Gastroesophageal sphincter (tissue), 4 donors: ENCODE results near the gene RBM19. TPM values are rescaled to one million over a fixed set of nuclear protein-coding genes. Genes with fewer than 3 reads are reported as not detected.
A peak's percentile ranks its signal among the peaks of the same experiment; 100 is the strongest.

ENCODE experiments used
- ATAC-seq: fragments of 150-250 bp; one replicate; pipeline ENCODE4 v1.9.1; 2016; ENCODE audit warnings: mild to moderate bottlenecking, moderate library complexity
- H3K27ac ChIP-seq, 4 donors: fragments of 200-600 bp; sonication (generic) in 3 of 4; 1 replicate in 3 of 4; 2 replicates in 1 of 4; pipeline ENCODE4 v1.5.1; 2016 to 2019
- H3K27me3 ChIP-seq: fragments of 200-600 bp; sonication (generic); one replicate; pipeline ENCODE4 v1.5.1; 2019
- H3K36me3 ChIP-seq, 2 donors: fragments of 200-600 bp; sonication (generic); one replicate each; pipeline ENCODE4 v1.5.1; 2019; ENCODE audit warnings: control low read depth in 1 of 2
- H3K4me1 ChIP-seq, 3 donors: fragments of 200-600 bp; sonication (generic); 1 replicate in 2 of 3; 2 replicates in 1 of 3; pipeline ENCODE4 v1.5.1; 2016 to 2019; ENCODE audit warnings: control low read depth in 2 of 3
- H3K4me3 ChIP-seq, 2 donors: fragments of 200-600 bp; sonication (generic); one replicate each; pipeline ENCODE4 v1.5.1; 2019; ENCODE audit warnings: mild to moderate bottlenecking in 1 of 2, moderate library complexity in 1 of 2
- H3K9me3 ChIP-seq, 3 donors: fragments of 200-600 bp; sonication (generic); one replicate each; pipeline ENCODE4 v1.5.1; 2017 to 2019; ENCODE audit warnings: control low read depth in 2 of 3
- EP300 ChIP-seq: sonication (generic); formaldehyde crosslinking; IDR thresholded peaks from one replicate; pipeline ENCODE4 v1.6.1; 2017; ENCODE audit warnings: antibody characterized with exemption, mild to moderate bottlenecking
- POLR2A ChIP-seq, 2 donors: fragments of 450-650 bp; IDR thresholded peaks; one replicate each; pipeline ENCODE4 v1.6.1; 2017; ENCODE audit warnings: antibody characterized with exemption in 2 of 2, mild to moderate bottlenecking in 2 of 2, moderate library complexity in 1 of 2
- POLR2AphosphoS5 ChIP-seq: sonication (generic); formaldehyde crosslinking; IDR thresholded peaks from one replicate; pipeline ENCODE4 v1.6.1; 2017; ENCODE audit warnings: antibody characterized with exemption
- WGBS, 2 donors: methylation state at CpG; one replicate each; pipeline ENCODE4 v1.1.5; 2018; ENCODE audit warnings: low coverage in 1 of 2; 5-methylcytosine and 5-hydroxymethylcytosine counted together
- total RNA-seq, 4 donors: library from RNA; depleted of rRNA; stranded (reverse); fragments of >200 nt; gene quantifications; one replicate each; pipeline ENCODE4 v1.1.0, GENCODE V29; 2016
- TF ChIP-seq, protein P1 (sequence below), 4 experiments: fragments of 200-600 bp in 2 of 4; fragments of 450-650 bp in 2 of 4; sonication (generic) in 1 of 4; IDR thresholded peaks; one replicate each; pipeline ENCODE4 v1.5.1; 2017 to 2019; ENCODE audit warnings: antibody characterized with exemption in 4 of 4, mild to moderate bottlenecking in 2 of 4, moderate library complexity in 2 of 4

The RBM19 gene
- total RNA-seq, 4 donors from 2014 or later, result 24.5 to 45.3 (median 33.9) TPM

DNA sequence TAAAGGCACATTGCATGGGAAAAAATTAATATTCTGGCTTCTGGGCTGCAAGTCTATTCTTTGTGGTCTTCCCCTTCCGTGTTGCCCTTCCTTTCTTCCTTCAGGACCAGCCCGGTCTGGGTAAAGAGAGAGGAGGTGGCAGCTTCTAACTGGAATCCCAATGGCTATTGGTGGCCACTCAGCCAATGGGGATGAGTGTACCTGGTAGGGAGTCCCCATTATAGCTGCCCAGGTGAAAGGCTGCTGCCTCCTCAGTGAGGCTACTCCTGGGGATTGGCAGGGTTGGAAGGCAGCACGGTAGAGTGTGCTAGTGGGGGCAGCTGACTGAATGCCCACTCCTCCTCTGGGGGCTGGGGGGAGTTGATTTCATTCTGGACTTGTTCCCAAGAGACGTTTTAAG, 112.6 kb downstream of the RBM19 start:
- ATAC-seq, result no peak
- TF ChIP-seq POLR2AphosphoS5, result no peak
- TF ChIP-seq, protein P1, sequence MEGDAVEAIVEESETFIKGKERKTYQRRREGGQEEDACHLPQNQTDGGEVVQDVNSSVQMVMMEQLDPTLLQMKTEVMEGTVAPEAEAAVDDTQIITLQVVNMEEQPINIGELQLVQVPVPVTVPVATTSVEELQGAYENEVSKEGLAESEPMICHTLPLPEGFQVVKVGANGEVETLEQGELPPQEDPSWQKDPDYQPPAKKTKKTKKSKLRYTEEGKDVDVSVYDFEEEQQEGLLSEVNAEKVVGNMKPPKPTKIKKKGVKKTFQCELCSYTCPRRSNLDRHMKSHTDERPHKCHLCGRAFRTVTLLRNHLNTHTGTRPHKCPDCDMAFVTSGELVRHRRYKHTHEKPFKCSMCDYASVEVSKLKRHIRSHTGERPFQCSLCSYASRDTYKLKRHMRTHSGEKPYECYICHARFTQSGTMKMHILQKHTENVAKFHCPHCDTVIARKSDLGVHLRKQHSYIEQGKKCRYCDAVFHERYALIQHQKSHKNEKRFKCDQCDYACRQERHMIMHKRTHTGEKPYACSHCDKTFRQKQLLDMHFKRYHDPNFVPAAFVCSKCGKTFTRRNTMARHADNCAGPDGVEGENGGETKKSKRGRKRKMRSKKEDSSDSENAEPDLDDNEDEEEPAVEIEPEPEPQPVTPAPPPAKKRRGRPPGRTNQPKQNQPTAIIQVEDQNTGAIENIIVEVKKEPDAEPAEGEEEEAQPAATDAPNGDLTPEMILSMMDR (IDR thresholded peaks at IDR 0.05), result no peak

DNA sequence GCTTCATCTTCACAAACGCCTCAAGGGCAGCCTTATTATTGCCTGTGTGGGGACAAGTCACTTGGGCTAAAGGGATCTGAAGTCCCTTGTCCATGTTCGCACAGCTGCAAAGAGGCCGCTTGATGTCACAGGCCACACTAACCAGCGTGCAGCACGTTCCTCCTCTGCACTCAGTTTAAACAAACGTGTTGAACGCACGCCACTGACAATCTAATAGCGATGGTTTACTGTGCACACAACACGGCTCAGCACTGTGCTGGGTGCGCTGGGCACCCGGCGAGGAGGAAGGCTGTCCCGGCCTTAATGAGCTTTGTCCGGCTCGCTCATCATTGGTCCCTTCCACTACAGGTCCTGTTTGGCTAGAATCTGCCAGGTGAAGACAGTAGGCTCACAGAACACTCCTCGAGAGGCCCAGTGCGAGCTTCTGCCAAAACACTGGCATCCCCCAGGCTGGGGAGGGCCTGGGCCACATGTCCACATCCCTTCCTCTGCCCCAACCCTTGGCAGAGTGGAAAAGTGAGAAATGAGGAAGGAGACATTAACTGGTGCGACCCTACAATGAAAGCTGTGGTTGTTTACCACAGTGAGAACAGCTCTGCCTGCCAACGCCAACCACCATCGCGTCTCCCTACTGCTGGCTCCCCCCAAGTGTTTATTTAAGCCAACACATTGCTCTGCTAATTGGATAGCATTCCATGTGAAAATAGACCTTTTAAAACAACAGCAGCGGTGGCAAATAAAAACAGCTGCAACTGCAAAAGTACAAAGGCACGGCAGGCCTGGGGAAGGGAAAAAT, 113.2 kb downstream of the RBM19 start:
- H3K27ac ChIP-seq, result peak overlapping the region in 1 of 4 donors; percentile 27
- no peak overlapping the region for H3K4me3 ChIP-seq
- 31 to 45% methylated on average over 6 to 8 of the region's 24 CpGs for WGBS, 2 donors
- peaks cover 0 to 60% (median 6%) of the 10 kb centered on the region in 3 donors for H3K4me1 ChIP-seq
- H3K9me3 ChIP-seq, result no peaks in the 10 kb centered on the region
- ATAC-seq, result no peak
- H3K27me3 ChIP-seq, result no peaks in the 10 kb centered on the region
- TF ChIP-seq POLR2A (IDR thresholded peaks at IDR 0.05), result no peak
- TF ChIP-seq EP300, result no peak
- no peak for TF ChIP-seq POLR2AphosphoS5
- TF ChIP-seq, protein P1 (IDR thresholded peaks at IDR 0.05), result no peak
- H3K36me3 ChIP-seq, result peaks cover 0 to 33% of the 10 kb centered on the region in 2 donors

More for the DNA sequence above, 112.6 kb downstream of the RBM19 start:
- 80% methylated on average over 1 of the region's 4 CpGs; no CpG with 5 or more reads in 1 of the 2 donors for WGBS, 2 donors
- H3K27me3 ChIP-seq, result no peaks in the 10 kb centered on the region
- peak overlapping the region in 1 of 4 donors; percentile 27 for H3K27ac ChIP-seq
- H3K9me3 ChIP-seq, result no peaks in the 10 kb centered on the region
- H3K4me3 ChIP-seq, result no peak overlapping the region
- peaks cover 0 to 60% (median 6%) of the 10 kb centered on the region in 3 donors for H3K4me1 ChIP-seq
- H3K36me3 ChIP-seq, result peaks cover 0 to 39% of the 10 kb centered on the region in 2 donors

DNA sequence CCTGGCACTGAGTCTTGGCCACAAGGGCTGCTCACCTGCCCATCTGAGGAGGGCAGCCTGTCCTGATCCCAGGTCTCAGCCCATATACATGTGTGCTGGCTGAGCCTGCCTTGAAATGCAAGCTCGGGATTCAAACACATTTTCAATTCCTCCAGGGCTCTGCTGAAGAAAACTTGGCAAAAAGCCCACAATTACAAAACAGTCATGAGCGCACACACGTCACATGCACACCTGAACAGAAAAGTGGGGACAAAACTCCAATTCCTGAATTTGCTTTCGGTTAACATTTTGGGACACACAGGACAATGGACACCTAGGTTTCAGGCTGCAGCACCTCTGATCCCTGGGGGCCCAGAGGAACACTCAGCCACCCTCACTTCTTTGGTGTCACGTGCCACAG, 113.9 kb downstream of the RBM19 start:
- 52% methylated on average over 2 of the region's 5 CpGs; no CpG with 5 or more reads in 1 of the 2 donors for WGBS, 2 donors
- H3K4me1 ChIP-seq, result peaks cover 0 to 60% (median 6%) of the 10 kb centered on the region in 3 donors
- no peak for ATAC-seq
- H3K27ac ChIP-seq, result no peak overlapping the region
- no peaks in the 10 kb centered on the region for H3K27me3 ChIP-seq
- peaks cover 0 to 27% of the 10 kb centered on the region in 2 donors for H3K36me3 ChIP-seq
- TF ChIP-seq POLR2AphosphoS5, result no peak
- no peak for TF ChIP-seq EP300
- TF ChIP-seq POLR2A (IDR thresholded peaks at IDR 0.05), result no peak
- TF ChIP-seq, protein P1 (IDR thresholded peaks at IDR 0.05), result no peak
- H3K9me3 ChIP-seq, result no peaks in the 10 kb centered on the region
- no peak overlapping the region for H3K4me3 ChIP-seq

DNA sequence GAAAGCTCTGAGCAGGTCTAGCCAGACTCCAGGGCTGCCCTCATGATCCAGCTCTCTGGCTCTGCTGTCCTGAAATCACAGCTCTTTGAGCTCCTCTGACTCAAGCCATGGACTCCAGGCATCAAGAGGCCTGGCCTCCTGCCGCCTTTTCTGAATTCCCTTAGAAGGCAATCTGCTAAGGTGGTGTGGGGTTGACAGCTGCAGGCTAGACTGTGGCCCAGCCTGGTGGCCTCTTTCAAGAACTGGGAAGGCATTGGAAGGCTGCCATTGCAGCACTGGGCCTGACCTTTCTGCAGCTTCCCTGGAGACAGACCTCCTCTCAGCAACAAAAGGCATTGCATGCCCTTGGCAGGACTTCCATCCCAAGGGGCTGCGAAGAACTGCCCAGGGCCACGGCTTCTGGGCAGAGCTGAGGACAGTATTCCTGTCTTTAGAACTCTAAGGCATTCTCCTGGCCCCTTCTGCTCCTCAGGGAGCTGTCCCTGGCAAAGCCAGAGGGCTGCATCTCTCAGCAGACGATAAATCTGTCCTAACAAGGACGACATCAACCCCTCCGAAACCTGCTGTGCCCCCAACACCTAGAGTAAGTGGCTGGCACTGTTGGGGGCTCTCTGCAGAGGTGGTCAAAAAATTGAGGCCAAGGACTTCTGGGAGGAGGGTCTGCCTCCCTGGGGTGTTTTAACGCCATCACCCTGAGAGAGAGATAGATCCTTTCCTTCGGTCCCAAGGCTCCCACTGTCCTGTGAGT, 115.6 kb downstream of the RBM19 start:
- Histone ChIP-seq H3K27me3 (no peaks in the 10 kb centered on the region), H3K36me3 (peaks cover 0 to 15% of the 10 kb centered on the region in 2 donors), H3K27ac (peak overlapping the region in 2 of 4 donors; percentile 59), H3K4me3 (no peak overlapping the region), H3K4me1 (peaks cover 0 to 53% (median 6%) of the 10 kb centered on the region in 3 donors), H3K9me3 (no peaks in the 10 kb centered on the region)
- ATAC-seq, result peak; percentile 47
- WGBS, 2 donors, result 80% methylated on average over 2 of the region's 8 CpGs; no CpG with 5 or more reads in 1 of the 2 donors
- TF ChIP-seq POLR2A (IDR thresholded peaks at IDR 0.05) (no peak), POLR2AphosphoS5 (peak; percentile 53)

DNA sequence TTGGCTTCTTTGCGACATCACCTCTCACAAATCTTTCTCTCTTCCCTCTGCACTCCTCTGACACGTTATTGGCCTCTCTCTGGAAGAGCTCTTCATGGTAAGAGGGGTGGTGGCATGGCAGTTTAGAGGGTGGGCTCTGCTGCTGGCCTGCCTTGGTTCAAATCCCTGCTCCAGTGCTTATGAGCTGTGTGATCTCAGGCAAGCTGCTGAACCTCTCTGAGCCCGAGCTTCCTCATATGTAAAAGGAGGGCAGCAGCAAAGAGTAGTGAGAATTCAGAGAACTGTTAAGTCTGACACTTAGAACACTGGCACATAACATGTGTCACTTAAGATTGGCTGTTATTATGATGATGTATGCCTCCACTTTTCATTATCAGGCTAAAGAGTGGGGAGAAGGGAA, 118.3 kb downstream of the RBM19 start:
- no peaks in the 10 kb centered on the region for H3K27me3 ChIP-seq
- peaks cover 0 to 39% (median 6%) of the 10 kb centered on the region in 3 donors for H3K4me1 ChIP-seq
- no peak for ATAC-seq
- H3K4me3 ChIP-seq, result no peak overlapping the region
- no peak overlapping the region for H3K27ac ChIP-seq
- H3K9me3 ChIP-seq, result no peaks in the 10 kb centered on the region
- WGBS, 2 donors, result 64 to 90% methylated on average over 2 of the region's 3 CpGs
- peaks cover 0 to 31% of the 10 kb centered on the region in 2 donors for H3K36me3 ChIP-seq
- TF ChIP-seq EP300 (no peak), POLR2AphosphoS5 (no peak), POLR2A (IDR thresholded peaks at IDR 0.05) (no peak)
- TF ChIP-seq, protein P1 (IDR thresholded peaks at IDR 0.05), result no peak
